ENCODE measurements around the gene RIMS4. TPM values are rescaled to one million over a fixed set of nuclear protein-coding genes. Genes with fewer than 3 reads are reported as not detected.

RIMS4 gene
- total and polyA plus RNA-seq, 9 of the 15 experiments (the other 6 are each of a cell fraction or from before 2014, with no cell fraction given), result 0.04 TPM; not detected in 8

DNA sequence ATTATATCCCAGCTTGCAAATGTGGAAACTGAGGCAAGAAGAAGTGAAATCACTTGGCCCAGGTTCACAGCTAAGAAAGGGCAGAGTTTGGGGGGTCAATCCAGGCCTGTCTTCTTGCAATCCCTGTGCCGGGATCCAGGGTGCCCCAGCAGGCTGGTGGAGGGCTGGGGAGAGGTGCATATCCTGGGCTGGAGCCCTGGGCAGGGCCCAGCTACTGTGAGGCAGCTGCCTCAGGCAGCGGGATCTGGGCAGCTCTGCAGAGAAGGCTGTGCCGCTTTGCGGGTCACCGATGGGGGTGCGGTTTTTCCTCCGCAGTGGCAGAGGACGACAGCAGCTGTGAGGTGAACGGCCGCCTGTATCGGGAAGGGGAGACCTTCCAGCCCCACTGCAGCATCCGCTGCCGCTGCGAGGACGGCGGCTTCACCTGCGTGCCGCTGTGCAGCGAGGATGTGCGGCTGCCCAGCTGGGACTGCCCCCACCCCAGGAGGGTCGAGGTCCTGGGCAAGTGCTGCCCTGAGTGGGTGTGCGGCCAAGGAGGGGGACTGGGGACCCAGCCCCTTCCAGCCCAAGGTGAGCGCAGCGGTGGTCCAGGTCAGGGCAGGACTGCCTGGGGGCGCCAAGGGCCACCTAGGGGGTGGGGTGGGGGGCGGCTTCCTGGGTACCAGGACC, 85.8 kb downstream of the RIMS4 start:
- TF ChIP-seq CSDE1 (IDR thresholded peaks at IDR 0.05) (no peak), NFXL1 (CRISPR knock-in tag; IDR thresholded peaks at IDR 0.05) (no peak), SOX6 (IDR thresholded peaks at IDR 0.05) (no peak), KAT8 (IDR thresholded peaks at IDR 0.05; ENCODE audit: low read depth) (no peak), HOXB6 (CRISPR knock-in tag; IDR thresholded peaks at IDR 0.05; ENCODE audit: borderline replicate concordance) (no peak), ZNF551 (CRISPR knock-in tag; IDR thresholded peaks at IDR 0.05) (no peak), TRIM24 (IDR thresholded peaks at IDR 0.05) (no peak), TARDBP (IDR thresholded peaks at IDR 0.05) (no peak)
- TF ChIP-seq, protein P1, sequence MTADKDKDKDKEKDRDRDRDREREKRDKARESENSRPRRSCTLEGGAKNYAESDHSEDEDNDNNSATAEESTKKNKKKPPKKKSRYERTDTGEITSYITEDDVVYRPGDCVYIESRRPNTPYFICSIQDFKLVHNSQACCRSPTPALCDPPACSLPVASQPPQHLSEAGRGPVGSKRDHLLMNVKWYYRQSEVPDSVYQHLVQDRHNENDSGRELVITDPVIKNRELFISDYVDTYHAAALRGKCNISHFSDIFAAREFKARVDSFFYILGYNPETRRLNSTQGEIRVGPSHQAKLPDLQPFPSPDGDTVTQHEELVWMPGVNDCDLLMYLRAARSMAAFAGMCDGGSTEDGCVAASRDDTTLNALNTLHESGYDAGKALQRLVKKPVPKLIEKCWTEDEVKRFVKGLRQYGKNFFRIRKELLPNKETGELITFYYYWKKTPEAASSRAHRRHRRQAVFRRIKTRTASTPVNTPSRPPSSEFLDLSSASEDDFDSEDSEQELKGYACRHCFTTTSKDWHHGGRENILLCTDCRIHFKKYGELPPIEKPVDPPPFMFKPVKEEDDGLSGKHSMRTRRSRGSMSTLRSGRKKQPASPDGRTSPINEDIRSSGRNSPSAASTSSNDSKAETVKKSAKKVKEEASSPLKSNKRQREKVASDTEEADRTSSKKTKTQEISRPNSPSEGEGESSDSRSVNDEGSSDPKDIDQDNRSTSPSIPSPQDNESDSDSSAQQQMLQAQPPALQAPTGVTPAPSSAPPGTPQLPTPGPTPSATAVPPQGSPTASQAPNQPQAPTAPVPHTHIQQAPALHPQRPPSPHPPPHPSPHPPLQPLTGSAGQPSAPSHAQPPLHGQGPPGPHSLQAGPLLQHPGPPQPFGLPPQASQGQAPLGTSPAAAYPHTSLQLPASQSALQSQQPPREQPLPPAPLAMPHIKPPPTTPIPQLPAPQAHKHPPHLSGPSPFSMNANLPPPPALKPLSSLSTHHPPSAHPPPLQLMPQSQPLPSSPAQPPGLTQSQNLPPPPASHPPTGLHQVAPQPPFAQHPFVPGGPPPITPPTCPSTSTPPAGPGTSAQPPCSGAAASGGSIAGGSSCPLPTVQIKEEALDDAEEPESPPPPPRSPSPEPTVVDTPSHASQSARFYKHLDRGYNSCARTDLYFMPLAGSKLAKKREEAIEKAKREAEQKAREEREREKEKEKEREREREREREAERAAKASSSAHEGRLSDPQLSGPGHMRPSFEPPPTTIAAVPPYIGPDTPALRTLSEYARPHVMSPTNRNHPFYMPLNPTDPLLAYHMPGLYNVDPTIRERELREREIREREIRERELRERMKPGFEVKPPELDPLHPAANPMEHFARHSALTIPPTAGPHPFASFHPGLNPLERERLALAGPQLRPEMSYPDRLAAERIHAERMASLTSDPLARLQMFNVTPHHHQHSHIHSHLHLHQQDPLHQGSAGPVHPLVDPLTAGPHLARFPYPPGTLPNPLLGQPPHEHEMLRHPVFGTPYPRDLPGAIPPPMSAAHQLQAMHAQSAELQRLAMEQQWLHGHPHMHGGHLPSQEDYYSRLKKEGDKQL (CRISPR knock-in tag; IDR thresholded peaks at IDR 0.05; ENCODE audit: borderline replicate concordance), result no peak
- Histone ChIP-seq H3K9ac (ENCODE audit: insufficient read depth in 1 of 2, low read depth in 2 of 2, low read length in 2 of 2) (no peak overlapping the region; a peak in 1 of 4 replicates), H4K20me1 (replicated peaks; ENCODE audit: control insufficient read depth, insufficient read depth, low read length) (peaks cover 13% of the 10 kb centered on the region; the same call in 1 of the 2 replicates), H3K27ac (ENCODE audit: extremely low read depth, low read depth, low read length) (no peak overlapping the region), H3K9me3 (replicated peaks; ENCODE audit: control insufficient read depth, insufficient read depth, low read depth, low read length) (no peaks in the 10 kb centered on the region), H3K4me1 (replicated peaks in 1 of 2; ENCODE audit: control insufficient read depth in 2 of 2, insufficient read depth in 2 of 2, low read length in 2 of 2) (peaks cover 0 to 10% of the 10 kb centered on the region in 2 experiments; a peak in 2 of 5 replicates), H3K36me3 (ENCODE audit: control insufficient read depth, insufficient read depth, low read length) (no peaks in the 10 kb centered on the region), H3K79me2 (ENCODE audit: control insufficient read depth, insufficient read depth, low read length) (no peaks in the 10 kb centered on the region), H3K4me2 (ENCODE audit: insufficient read depth, low read length) (no peak overlapping the region), H2AFZ (ENCODE audit: low read depth, low read length) (no peak overlapping the region), H3K9me1 (ENCODE audit: control insufficient read depth, insufficient read depth, low read length) (no peaks in the 10 kb centered on the region), H3K4me3 (no peak overlapping the region), H3K27me3 (ENCODE audit: control insufficient read depth in 2 of 2, insufficient read depth in 2 of 2, low read length in 2 of 2) (peaks cover 42 to 72% of the 10 kb centered on the region in 2 experiments)
- peak in 2 of 4 experiments; percentile 32 to 33 for DNase-seq (ENCODE audit: extremely low read depth in 1 of 4, low spot score in 3 of 4)
- ChIA-PET POLR2A (interaction anchor here (1.2 kb wide), 1 partner anchor 13 kb away, joined by 4 read pairs; no protein-coding TSS in a partner anchor), CTCF (ENCODE audit: low intra/inter-chr PET ratio) (no interaction called here)
- no peak for FAIRE-seq
- in situ Hi-C loops (cut with MboI), result no loop called here
- intact Hi-C loops (cut with micrococcal nuclease), result no loop called here
- 13% methylated on average over 22 of the region's 26 CpGs for WGBS (ENCODE audit: insufficient coverage, low coverage, missing lambda C conversion rate)
- no peak for ATAC-seq
- no TSS peak for BruUV-seq (replicated peaks)
